Stimulated activated CD4-positive, alpha-beta T cell treated with anti-CD3 and anti-CD28 coated beads, Interleukin-12 subunit alpha, Interleukin-12 subunit beta, amount 100 ng/mL, for 48 hours (primary cell): ENCODE results near the gene ARL8A.
"Not testable (repeated sequence)": the region's sequence is repeated elsewhere in the genome, so short reads cannot be mapped to it uniquely, and the experiment has no call there.

Experiments
- DNase-seq, 3 donors: peaks; one replicate each; pipeline ENCODE4 v3.0.0-alpha.2; 2020; ENCODE audit warnings: low read depth in 2 of 3, low spot score in 1 of 3

ARL8A gene

DNA sequence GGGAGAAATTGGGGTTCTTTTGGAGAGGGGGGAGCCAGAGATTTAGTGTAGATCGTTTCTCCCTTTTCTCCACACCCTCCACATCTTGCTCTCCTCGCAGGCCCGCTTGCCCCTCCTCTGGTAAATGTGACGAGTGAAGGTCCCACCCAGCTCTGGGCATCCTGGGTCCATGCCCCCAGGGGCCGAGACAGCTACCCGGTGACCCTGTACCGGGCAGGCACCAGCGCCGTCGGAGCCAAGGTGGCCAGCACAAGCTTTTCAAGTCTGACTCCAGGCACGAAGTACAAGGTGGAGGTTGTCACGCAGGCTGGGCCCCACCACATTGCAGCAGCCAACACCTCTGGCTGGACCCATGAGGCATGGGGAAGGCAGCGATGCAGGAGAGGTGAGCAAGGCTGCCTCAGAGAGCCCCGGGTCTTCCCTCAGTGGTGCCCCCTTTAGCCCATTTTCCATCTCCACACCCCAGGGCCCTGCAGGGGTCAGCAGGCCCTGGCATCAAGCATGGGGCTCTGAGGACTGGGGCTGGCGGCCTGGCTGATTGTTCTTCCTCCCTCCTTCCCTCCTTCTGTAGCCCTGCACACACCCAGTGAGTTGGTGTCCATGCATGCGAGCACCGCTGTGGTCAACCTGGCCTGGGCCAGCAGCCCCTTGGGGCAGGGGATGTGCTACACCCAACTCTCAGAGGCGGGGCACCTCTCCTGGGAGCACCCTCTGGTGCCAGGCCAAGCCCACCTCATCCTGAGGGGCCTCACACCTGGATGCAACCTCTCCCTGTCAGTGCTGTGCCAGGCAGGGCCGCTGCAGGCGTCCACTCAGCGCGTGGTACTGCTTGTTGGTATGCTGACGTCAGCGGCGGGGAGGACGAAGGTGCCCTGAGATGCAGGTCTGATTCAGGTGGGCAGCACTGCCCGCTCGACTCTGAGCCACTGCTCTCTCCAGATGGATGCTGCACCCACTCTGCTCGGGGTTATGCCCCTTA, 32.7 kb upstream of the ARL8A start:
- DNase-seq = no peak

DNA sequence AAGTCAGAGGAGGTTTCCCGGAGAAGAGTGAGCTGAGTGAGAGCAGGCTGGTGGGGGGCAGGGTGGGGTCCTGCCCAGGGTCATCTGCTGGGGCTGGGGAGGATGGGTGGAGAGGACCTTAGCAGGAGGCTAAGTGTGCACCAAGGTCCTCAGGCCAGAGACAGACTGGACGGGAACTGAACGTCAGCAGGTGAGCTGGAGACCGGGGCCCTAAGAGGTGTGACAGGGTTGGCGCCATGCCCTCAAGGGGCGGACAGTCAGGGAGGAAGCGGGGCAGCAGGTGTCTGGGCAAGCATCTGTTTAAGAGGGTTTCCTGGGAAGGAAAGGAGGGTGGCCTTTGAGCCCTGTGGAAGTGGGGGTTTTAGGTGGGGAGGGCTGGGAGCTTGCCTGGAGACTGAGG, 29.5 kb upstream of the ARL8A start:
- DNase-seq = no peak

DNA sequence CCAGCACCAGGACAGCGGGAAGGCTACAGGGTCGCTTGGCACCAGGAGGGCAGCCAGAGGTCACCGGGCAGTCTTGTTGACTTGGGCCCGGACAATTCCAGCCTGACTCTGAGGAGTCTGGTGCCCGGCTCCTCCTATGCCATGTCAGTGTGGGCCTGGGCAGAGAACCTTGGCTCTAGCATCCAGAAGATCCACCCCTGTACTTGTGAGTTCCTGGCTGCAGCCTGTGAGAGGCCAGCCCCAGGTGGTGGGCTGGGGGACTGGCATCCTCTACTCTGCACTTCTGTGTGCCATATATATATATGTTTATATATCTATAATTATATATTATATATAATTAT, 27.4 kb upstream of the ARL8A start:
- DNase-seq = no peak

DNA sequence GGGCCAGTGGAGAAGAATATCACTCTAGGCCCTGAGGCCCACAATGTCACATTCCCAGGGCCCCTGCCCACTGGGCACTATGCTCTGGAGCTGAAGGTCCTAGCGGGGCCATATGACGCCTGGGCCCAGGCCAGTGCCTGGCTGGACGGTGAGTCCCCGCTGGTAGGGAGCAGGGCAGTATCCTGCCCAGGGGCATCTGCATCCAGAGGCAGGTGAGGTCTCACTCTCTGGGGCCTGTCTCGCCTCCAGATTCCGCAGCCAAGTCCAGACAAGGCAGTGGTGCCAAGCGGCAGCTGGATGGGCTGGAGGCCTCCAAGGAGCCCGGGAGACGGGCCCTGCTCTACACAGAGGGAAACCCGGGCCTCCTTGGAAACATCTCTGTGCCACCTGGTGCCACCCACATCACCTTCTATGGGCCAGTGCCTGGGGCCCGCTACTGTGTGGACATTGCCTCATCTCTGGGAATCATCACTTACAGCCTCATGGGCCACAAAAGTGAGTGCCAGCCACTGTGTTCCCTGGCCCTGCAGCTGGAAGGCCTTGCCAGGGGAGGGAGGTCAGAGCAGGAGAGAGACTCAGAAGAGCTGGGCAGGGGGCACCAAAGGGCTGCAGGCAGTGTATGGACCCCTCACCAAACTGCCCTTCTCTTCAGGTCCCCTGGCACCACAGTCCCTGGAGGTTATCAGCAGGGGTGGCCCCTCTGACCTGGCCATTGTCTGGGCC, 26.9 kb upstream of the ARL8A start:
- DNase-seq = no peak

DNA sequence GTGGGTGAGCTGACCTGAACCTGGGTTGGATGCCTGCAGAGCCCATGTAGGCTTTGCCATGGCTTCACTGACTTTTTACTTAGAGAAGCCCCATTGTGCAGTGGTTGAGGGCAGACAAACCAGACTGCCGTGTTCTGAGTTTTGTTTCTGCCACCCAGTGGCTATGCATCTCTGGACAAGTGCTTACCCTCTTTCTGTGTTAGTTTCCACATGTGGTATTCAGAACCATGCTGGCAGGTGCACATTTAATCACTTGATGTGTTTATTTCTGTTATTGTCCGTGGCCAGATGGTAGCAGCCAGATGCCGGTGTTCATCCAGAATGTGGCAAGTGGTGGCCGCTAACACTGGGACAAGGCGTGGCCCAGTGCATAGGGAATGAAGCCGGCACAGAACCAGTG, 26.2 kb upstream of the ARL8A start:
- DNase-seq = no peak

DNA sequence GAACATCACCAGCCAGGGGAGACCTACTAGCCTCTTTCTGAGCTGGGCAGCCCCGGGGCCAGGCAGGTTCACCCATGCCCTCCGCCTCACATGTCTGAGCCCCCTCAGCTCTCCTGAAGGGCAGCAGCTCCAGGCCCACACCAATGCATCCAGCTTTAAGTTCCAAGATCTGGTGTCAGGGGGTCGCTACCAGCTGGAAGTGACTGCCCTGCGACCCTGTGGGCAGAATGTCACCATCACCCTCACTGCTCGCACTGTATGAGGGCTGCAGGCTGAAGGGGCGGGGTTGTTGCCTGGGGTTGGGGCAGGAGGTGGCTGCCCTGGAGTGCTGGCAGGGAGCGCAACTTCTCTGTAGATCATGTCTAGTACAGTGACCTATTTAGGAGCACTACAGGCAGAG, 24.3 kb upstream of the ARL8A start:
- no peak for DNase-seq

DNA sequence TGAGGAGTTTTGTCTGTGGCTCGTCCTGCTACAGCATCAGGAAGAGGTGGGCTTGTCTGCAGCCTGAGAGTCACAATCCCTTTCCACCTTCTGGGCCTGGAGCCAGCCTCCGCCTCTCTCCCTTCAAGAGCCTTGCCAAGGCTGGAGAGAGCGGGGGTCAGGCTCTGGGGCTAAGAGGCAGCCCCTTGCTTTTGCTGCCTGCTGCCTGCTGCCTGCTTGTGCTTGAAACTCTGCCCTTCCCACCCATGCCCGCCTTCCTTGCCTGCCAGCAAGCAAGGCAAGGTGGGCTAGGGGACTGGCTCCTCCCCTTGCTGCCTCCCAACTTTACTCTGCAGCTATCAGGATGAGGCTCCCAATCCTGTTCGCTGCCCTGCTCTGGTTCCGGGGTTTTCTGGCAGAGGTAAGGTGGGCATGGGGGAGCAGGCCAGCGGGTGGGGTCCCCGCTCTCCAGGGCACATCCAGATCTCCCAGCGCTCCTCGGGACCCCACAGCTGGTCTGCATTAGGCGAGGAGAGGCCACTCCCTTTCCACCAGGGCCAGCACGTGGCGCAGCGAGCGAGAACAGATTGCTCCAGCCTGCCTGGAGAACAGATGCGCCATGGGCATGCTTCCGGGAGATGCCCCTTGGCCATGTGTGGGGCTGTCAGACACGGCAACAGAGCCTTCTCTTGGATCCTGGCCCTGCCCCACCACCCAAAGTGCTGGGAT, 23.3 kb upstream of the ARL8A start:
- DNase-seq = no peak

DNA sequence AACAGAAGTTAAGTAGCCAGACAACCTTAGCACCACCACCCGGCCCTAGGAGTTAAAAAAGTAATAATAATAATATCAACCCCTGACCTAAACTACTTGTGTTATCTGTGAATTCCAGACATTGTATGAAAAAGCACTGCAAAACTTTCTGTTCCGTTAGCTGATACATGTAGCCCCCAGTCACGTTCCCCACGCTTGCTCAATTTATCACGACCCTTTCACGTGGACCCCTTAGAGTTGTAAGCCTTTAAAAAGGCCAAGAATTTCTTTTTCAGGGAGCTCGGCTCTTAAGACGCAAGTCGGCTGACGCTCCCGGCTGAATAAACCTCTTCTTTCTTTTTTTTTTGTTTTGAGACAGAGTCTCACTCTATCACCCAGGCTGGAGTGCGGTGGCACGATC, 22.5 kb upstream of the ARL8A start:
- not testable (repeated sequence) for DNase-seq

DNA sequence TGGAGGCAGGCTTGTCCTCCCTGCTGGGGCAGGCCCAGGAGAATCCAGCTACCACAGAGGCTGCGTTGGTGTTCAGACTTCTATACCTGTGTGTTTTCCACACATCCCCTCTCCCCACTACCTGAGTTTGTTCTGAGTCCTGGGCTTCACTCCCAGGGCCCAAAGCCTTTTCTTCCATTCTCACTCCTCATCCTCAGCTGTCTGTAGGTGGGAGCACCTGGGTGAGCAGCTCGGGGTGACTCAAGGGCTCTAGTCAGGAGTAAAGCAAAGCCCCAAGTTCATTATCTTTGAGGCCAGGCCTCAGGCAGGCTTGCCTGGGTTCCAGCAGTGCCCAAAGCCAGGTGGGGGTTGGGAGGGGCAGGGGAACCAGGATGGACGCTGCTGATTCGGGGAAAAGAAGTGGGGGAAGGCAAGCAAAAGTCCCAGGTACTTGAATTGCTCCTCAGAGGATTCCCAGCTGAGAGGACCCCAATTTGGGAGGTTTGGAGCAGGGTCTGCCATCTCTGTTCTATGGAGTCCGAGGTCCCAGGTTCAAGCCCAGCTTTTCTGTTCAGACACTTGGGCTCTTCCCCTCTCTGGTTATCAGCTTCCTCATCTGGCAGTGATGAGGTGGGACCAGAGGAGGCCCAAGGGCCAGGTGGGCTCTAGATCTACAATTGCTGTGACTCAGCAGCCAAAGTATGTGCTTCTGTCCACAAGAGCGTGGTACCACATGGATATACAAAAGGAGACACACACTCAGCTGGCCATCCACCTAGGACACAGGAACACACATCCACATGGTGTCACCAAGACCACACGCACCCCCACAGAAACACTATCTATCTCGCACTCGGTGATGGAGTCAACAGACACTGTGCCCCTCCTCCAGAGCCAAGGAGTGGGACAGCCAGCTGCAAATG, 21.7 kb upstream of the ARL8A start:
- DNase-seq = no peak

DNA sequence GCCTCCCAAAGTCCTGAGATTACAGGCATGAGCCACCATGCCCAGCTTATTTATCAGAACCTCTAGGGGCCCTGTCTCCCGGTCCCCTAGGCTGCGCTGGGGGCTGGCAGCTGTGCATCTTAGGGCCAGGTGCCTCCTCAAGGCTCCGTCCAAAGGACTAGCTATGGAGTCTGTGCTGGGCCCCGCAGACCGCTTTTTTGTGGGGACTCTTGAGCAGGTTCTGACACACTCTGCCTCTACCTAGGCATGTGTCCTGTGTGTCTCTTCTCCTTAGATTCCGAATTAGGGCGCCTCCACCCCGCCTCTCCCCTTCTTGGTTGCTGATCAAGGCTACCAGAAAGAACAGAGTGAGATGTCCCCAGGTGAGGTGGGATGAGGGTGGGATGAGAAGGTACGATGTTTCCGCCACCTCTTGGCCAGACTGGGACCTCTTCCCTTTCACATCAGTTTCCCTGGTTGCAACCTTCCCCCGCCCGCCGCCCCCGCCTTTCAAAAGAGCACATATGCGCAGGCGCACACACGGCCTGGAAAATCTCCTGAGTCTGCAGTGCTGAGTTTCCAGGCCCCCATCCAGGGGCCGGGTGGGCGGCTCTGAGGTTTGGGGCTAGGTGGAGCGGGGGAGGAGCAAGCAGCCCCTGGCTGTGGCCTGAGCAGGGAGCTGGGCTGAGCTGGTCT, 20.9 kb upstream of the ARL8A start:
- peak in 1 of 3 donors; percentile 48 for DNase-seq

DNA sequence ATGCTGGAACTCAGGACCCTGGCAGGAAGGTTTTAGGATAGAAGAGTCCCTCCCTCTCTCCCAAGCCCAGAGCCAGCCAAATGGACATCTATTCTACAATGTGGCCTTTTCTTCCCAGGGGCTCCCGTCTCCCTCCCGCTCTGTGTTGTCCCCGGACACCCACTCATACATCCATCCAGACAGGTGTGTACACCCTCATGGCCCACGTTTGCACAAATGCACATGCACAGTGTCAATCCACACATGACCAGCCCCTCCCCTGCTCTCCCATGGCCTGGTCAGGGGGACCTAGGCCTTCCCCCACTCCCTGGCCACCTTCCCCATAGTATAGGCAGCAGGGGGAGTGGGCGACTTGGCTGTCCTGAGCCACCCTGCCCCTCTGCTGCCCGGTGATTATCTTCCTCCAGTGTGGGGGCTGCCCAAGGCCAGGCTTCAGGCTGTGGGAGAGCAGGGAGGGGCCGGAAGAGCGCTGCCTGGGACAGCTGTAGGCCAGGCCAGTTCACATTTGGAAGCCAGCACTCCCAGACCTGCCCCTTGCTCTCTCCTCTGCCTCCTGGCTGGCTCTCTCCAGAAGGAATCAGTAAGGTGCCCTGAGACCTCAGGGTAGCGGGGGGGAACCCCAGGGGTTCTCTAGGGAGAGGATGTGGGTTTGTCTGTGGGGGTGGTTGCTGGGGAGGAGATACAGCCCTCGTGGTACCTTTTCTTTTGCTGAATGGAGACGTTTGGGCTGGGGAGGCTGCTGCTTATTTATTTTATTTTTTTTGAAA, 19.9 kb upstream of the ARL8A start:
- DNase-seq = peak in 2 of 3 donors; percentile 49 to 58

DNA sequence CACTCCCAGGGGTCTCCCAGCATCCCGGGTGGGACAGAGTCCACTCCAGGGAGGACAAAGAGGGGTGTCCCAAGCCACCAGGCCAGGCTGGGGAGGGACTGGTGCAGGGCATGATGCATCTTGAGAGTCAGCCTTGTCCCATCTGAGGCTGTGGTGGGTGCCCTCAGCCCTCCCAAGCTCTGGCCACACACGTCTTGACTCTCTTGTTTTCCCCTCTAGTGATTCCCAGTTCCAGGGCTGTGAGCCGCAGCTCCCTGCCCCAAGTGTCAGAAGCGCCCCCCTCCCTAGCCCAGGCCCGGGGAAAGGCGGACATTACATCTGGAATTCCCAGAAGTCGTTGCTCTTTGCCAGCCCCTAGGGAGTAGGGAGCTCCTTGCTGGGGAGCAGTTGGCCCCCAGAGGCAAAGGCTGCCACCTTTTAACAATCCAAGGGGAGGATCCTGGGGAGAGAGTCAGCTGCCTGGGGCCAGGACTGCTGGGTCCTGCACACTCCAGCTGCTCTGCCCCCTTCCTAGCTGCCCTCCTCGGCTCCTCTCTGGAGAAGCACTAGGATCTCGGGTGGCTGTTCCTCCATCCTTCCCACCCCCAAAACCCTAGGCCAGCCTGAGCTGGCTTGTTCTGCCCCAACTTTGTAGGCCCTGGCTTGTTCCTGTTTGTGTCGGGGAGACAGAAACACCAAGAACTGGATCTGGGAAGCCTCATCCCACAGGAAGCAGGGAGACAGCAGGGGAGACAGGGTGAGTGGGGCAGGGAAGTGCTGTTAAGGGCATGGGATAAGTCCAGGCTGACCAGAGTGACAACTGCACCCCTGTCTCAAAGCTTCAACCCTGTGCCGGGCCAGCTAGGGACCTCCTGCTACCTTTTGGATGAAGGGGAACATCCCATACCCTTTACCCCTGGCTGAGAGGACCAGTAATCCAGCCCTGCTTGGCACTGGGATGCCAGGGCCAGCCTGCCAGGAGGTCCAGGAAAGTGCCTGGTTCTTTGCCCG, 19.0 kb upstream of the ARL8A start:
- DNase-seq = no peak

DNA sequence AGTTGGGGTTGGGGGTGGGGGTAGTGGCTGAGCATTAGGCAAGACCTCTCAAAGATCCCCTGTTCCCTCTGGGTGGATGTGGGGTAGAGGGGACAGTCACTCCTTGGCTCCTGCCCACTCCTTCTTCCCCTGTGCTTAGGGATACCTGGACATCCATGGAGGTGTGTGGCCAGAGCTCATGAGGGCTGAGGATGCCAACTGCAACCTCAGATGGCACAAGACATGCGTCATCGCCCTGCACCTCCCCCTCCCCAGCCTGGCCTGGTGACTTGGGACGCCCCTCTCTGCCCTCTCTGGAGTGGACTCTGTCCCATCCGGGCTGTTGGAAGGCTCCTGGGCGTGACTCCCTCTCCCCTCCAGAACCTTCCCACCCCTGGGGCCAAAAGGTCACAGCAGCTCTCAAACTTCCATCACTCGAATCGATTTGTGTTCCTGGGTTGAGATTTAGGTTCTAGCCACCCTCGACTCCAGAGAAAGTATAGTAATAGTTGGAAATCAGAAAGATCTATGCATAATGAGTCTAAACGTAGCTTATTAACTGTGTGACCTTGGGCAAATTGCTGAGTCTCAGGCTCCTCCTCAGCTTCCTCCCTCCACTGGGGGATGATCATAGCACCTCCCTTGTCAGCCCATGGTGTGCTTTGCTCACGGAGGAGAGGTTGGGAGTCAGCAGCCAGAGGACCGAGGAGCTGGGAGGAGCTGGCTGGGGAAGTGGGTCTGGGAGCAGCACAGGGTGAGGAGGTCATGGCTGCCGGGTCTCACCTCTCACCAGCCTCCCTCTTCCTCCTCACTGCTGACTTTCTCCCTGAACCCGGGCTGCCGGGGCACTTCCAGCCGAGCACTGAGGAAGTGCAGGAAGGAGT, 18.1 kb upstream of the ARL8A start:
- DNase-seq = peak in 1 of 3 donors; percentile 20

DNA sequence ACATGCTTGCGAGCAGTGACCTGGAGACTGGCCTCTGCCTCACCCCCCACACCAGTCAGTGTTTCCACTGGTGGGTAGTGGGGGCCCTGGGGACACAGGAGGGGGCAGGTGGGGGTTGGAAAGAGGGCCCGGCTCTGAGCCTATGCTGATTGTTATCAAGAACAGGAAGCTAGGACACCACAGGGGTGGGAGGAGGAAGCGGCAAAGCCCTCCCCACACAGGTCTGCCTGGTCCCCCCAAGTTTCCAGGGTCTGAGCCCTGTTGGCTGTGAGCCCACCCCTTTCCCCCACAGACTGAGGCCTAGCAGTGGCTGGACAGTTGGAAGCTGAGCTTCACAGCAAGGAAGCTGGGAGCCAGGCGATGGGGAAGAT, 17.5 kb upstream of the ARL8A start:
- peak in 2 of 3 donors; percentile 40 to 48 for DNase-seq

DNA sequence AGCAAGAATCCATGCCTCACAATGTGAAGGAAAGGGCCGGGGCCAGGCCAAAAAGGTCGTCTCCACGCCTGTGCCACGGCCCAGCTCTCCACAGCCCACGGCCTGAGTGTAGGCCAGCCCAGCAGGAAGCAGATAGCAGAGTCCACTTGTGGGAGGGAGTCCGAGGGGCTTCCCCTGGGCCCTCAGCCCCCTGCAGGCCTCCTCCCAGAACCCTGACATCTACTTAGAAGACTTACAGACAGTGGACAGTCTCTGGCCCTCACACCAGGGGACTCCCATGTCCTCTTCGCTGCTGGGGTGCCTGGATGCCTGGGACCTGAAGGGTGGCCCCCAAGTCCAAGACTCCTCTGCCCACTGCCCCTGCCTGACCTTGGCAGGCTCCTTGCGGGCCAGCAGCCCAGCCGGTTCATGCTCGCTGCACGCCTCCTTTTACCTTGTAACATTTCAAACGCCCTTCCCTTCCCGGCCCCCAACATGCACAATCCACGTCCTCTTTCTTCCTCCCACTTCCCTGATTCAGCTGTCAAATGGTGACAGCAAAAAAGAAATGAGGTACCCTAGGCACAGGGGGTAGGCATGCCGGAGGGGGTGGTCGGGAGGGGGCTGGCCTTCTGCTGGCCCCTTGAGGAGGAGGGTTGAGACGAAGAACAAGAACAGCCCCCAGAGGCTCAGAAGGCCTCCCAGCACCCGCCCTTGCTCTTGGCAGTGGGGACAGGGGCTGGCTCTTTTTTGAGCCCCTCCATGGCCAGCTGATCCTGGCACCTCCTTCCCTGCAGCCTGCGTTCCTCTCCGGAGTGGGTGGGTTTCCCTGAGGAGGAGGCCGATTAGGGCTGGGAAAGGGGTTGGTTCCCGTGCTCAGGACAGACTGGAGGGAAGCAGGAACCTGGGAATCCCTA, 16.9 kb upstream of the ARL8A start:
- DNase-seq = no peak

DNA sequence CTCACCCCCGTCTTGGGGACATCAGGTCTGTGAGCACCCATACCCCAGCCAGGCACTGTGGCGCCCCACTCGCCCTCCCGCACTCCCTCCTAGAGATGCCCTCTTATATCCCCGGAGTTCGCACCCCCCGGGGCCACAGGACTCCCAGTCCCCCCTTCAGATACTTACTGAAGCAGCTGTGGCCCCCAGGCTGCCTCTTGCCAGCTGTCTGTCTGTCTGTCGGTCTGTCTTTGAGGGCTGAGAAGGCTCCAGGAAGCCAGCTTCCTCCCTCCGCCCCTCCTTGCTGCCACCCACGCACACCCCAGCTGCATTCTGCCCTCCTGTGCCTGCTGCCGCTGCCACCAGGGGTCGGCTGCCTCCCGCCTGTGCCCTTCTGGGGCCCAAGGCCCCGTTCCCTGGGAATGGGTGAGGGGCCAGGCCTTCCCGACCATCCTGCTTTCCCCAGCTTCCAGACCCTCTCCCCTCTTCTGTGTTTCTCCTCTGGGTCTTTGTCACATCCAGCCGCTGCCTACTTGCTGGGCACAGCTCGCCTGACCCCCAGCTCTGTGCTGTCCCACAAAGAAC, 15.9 kb upstream of the ARL8A start, which contains the start of gene PTPN7:
TSS of gene PTPN7 (minus strand) at position 226 of the 564 bp plus-strand sequence. CDS start 1,200 bp downstream, outside the sequence.
- peak; percentile 80 to 91 (median 87) for DNase-seq
